ENCODE results near the gene LOX. TPM values are rescaled to one million over a fixed set of nuclear protein-coding genes. Genes with fewer than 3 reads are reported as not detected.

LOX gene
- total RNA-seq, 1 donor from 2014 or later: 0.11 TPM

- H3K9ac ChIP-seq: no peak overlapping the region
- Mint-ChIP-seq H3K27ac (no peak overlapping the region), H3K36me3 (no peaks in the 10 kb centered on the region), H3K9me3 (no peaks in the 10 kb centered on the region), H3K4me1 (peaks cover 19% of the 10 kb centered on the region), H3K27me3 (ENCODE audit: insufficient read depth, low read depth) (peaks cover 14% of the 10 kb centered on the region), H3K4me3 (peak overlapping the region; percentile 90)
- H3K4me2 ChIP-seq: peak overlapping the region; percentile 97
- no peaks in the 10 kb centered on the region for H3K9me3 ChIP-seq (ENCODE audit: low read depth)
- no peaks in the 10 kb centered on the region for H4K20me1 ChIP-seq (ENCODE audit: low read depth)
- H3K4me1 ChIP-seq: peaks cover 5% of the 10 kb centered on the region
- H3F3A ChIP-seq (ENCODE audit: low read depth): no peaks in the 10 kb centered on the region
- H3K36me3 ChIP-seq: no peaks in the 10 kb centered on the region
- no peak overlapping the region for H3K27ac ChIP-seq
- peak; percentile 64 for DNase-seq (ENCODE audit: low spot score)
- H3K79me2 ChIP-seq (ENCODE audit: low read depth): no peaks in the 10 kb centered on the region
- peak overlapping the region; percentile 49 for H3K4me3 ChIP-seq
- H3K27me3 ChIP-seq: peaks cover 60% of the 10 kb centered on the region
- H2AFZ ChIP-seq (replicated peaks): peak overlapping the region; percentile 99
- no peak for TF ChIP-seq CTCF (IDR thresholded peaks at IDR 0.05)
- TF ChIP-seq EZH2phosphoT487 (IDR thresholded peaks at IDR 0.05): peak; percentile 92
- peak; percentile 94 for TF ChIP-seq EZH2 (IDR thresholded peaks at IDR 0.05)
Measured at GRCh38 chr5:122077366-122078115, 518 bp downstream of the LOX start.

- H3K4me1 ChIP-seq: peaks cover 5% of the 10 kb centered on the region
- Mint-ChIP-seq H3K4me1 (peaks cover 19% of the 10 kb centered on the region), H3K4me3 (peak overlapping the region; percentile 90), H3K27me3 (ENCODE audit: insufficient read depth, low read depth) (peaks cover 14% of the 10 kb centered on the region), H3K27ac (no peak overlapping the region), H3K36me3 (no peaks in the 10 kb centered on the region), H3K9me3 (no peaks in the 10 kb centered on the region)
- H3K79me2 ChIP-seq (ENCODE audit: low read depth): no peaks in the 10 kb centered on the region
- H3F3A ChIP-seq (ENCODE audit: low read depth): no peaks in the 10 kb centered on the region
- TF ChIP-seq CTCF (IDR thresholded peaks at IDR 0.05) (peak; percentile 89), EZH2 (IDR thresholded peaks at IDR 0.05) (no peak), EZH2phosphoT487 (IDR thresholded peaks at IDR 0.05) (no peak)
- peak overlapping the region; percentile 99 for H2AFZ ChIP-seq (replicated peaks)
- H3K9ac ChIP-seq: no peak overlapping the region
- peak overlapping the region; percentile 97 for H3K4me2 ChIP-seq
- H3K9me3 ChIP-seq (ENCODE audit: low read depth): no peaks in the 10 kb centered on the region
- H3K4me3 ChIP-seq: peak overlapping the region; percentile 49
- peak; percentile 82 for DNase-seq (ENCODE audit: low spot score)
- no peak overlapping the region for H3K27ac ChIP-seq
- H3K27me3 ChIP-seq: peaks cover 60% of the 10 kb centered on the region
- no peaks in the 10 kb centered on the region for H3K36me3 ChIP-seq
- no peaks in the 10 kb centered on the region for H4K20me1 ChIP-seq (ENCODE audit: low read depth)
Measured at GRCh38 chr5:122076669-122077365, 1.2 kb downstream of the LOX start.

GRCh38 chr5:122076050-122076461, 2.0 kb downstream of the LOX start:
- H2AFZ ChIP-seq (replicated peaks): no peak overlapping the region

More at GRCh38 chr5:122076050-122076461, 2.0 kb downstream of the LOX start:
- no peak for DNase-seq (ENCODE audit: low spot score)
- Histone ChIP-seq H3K79me2 (ENCODE audit: low read depth) (no peaks in the 10 kb centered on the region), H4K20me1 (ENCODE audit: low read depth) (no peaks in the 10 kb centered on the region), H3K4me2 (no peak overlapping the region), H3K27ac (no peak overlapping the region), H3K27me3 (peaks cover 60% of the 10 kb centered on the region), H3K4me1 (peaks cover 5% of the 10 kb centered on the region), H3K36me3 (no peaks in the 10 kb centered on the region), H3K9me3 (ENCODE audit: low read depth) (no peaks in the 10 kb centered on the region), H3K4me3 (no peak overlapping the region), H3K9ac (no peak overlapping the region), H3F3A (ENCODE audit: low read depth) (no peaks in the 10 kb centered on the region)
- Mint-ChIP-seq H3K4me3 (peak overlapping the region; percentile 90), H3K4me1 (peaks cover 16% of the 10 kb centered on the region), H3K36me3 (no peaks in the 10 kb centered on the region), H3K9me3 (no peaks in the 10 kb centered on the region), H3K27ac (no peak overlapping the region), H3K27me3 (ENCODE audit: insufficient read depth, low read depth) (peaks cover 14% of the 10 kb centered on the region)
- no peak for TF ChIP-seq CTCF (IDR thresholded peaks at IDR 0.05)
- TF ChIP-seq EZH2 (IDR thresholded peaks at IDR 0.05): no peak
- TF ChIP-seq EZH2phosphoT487 (IDR thresholded peaks at IDR 0.05): no peak
